HG03354 (cell line): Measurements from ENCODE around the gene SCYGR8.

Source experiments
- ATAC-seq: cut with Tn5 transposase; IDR thresholded peaks from one replicate; pipeline ENCODE4 v1.9.1; 2021; ENCODE audit warnings: mild to moderate bottlenecking; ENCODE audit not compliant: unreplicated experiment, poor library complexity, severe bottlenecking

Gene SCYGR8

GRCh38 chr2:227759411-227760118, 13.9 kb downstream of the SCYGR8 start:
- ATAC-seq, result no peak

GRCh38 chr2:227761740-227762476, 16.2 kb downstream of the SCYGR8 start:
- no peak for ATAC-seq

GRCh38 chr2:227765788-227766372, 20.2 kb downstream of the SCYGR8 start:
- peak; percentile 11 for ATAC-seq

- ATAC-seq, result peak; percentile 99
Observed at GRCh38 chr2:227766373-227766883, 20.7 kb downstream of the SCYGR8 start.

GRCh38 chr2:227767830-227768229, 22.1 kb downstream of the SCYGR8 start:
- ATAC-seq, result no peak

GRCh38 chr2:227772197-227772661, 26.5 kb downstream of the SCYGR8 start:
- no peak for ATAC-seq

- ATAC-seq, result no peak
Observed at GRCh38 chr2:227772932-227773331, 27.2 kb downstream of the SCYGR8 start.

GRCh38 chr2:227774011-227774624, 28.4 kb downstream of the SCYGR8 start:
- ATAC-seq, result no peak

- ATAC-seq, result no peak
Observed at GRCh38 chr2:227774895-227775842, 29.5 kb downstream of the SCYGR8 start.

GRCh38 chr2:227780981-227781615, 35.4 kb downstream of the SCYGR8 start:
- no peak for ATAC-seq

GRCh38 chr2:227781841-227782240, 36.1 kb downstream of the SCYGR8 start:
- ATAC-seq, result no peak

- ATAC-seq, result peak; percentile 25
Observed at GRCh38 chr2:227782804-227783203, 37.1 kb downstream of the SCYGR8 start.

- ATAC-seq, result peak; percentile 86
Observed at GRCh38 chr2:227783404-227784138, 37.9 kb downstream of the SCYGR8 start.

- no peak for ATAC-seq
Observed at GRCh38 chr2:227785293-227785692, 39.6 kb downstream of the SCYGR8 start.

- ATAC-seq, result no peak
Observed at GRCh38 chr2:227788561-227789018, 42.9 kb downstream of the SCYGR8 start.

- no peak for ATAC-seq
Observed at GRCh38 chr2:227789803-227790202, 44.1 kb downstream of the SCYGR8 start.

GRCh38 chr2:227793148-227793712, 47.5 kb downstream of the SCYGR8 start:
- ATAC-seq, result no peak
